ENCODE measurements around the gene MYL5.
"Not testable (repeated sequence)": the region's sequence is repeated elsewhere in the genome, so short reads cannot be mapped to it uniquely, and the experiment has no call there.

MYL5 gene

GRCh38 chr4:687048-687970 is 13.0 kb downstream of the MYL5 start:
- no peak for DNase-seq (ENCODE audit: low read depth)

GRCh38 chr4:687971-688853 is 13.9 kb downstream of the MYL5 start:
- no peak for DNase-seq (ENCODE audit: low read depth)

- DNase-seq (ENCODE audit: low read depth), result no peak
Measured at GRCh38 chr4:688854-689681, 14.7 kb downstream of the MYL5 start, which contains the start of gene SLC49A3. Gene SLC49A3, minus strand, starts transcription at chr4:689151. Its CDS starts 24 bp downstream, at chr4:689127.

GRCh38 chr4:689723-690122 is 15.4 kb downstream of the MYL5 start:
- DNase-seq (ENCODE audit: low read depth), result no peak

GRCh38 chr4:692771-693554 is 18.6 kb downstream of the MYL5 start:
- no peak for DNase-seq (ENCODE audit: low read depth)

- DNase-seq (ENCODE audit: low read depth), result not testable (repeated sequence)
Measured at GRCh38 chr4:694341-694940, 20.1 kb downstream of the MYL5 start.

- DNase-seq (ENCODE audit: low read depth), result no peak
Measured at GRCh38 chr4:699816-700580, 25.7 kb downstream of the MYL5 start.

- DNase-seq (ENCODE audit: low read depth), result no peak
Measured at GRCh38 chr4:700587-701264, 26.4 kb downstream of the MYL5 start.

- DNase-seq (ENCODE audit: low read depth), result no peak
Measured at GRCh38 chr4:702618-703048, 28.3 kb downstream of the MYL5 start.

- DNase-seq (ENCODE audit: low read depth), result no peak
Measured at GRCh38 chr4:703336-704197, 29.2 kb downstream of the MYL5 start.

GRCh38 chr4:704198-704891 is 30.0 kb downstream of the MYL5 start:
- DNase-seq (ENCODE audit: low read depth), result no peak

- DNase-seq (ENCODE audit: low read depth), result no peak
Measured at GRCh38 chr4:704971-705277, 30.6 kb downstream of the MYL5 start.

- DNase-seq (ENCODE audit: low read depth), result peak; percentile 93
Measured at GRCh38 chr4:705278-706082, 31.1 kb downstream of the MYL5 start, which contains the start of gene PCGF3. Gene PCGF3, plus strand, starts transcription at chr4:705832. Its CDS starts 27,849 bp downstream, at chr4:733681.

- DNase-seq (ENCODE audit: low read depth), result not testable (repeated sequence)
Measured at GRCh38 chr4:706083-706633, 31.8 kb downstream of the MYL5 start.

- DNase-seq (ENCODE audit: low read depth), result no peak
Measured at GRCh38 chr4:706834-707598, 32.7 kb downstream of the MYL5 start.
